Neural progenitor cell (in vitro differentiated cells): Measurements from ENCODE around the gene G3BP2. TPM values are rescaled to one million over a fixed set of nuclear protein-coding genes. Genes with fewer than 3 reads are reported as not detected.
"Not testable (repeated sequence)": the region's sequence is repeated elsewhere in the genome, so short reads cannot be mapped to it uniquely, and the experiment has no call there.

Experiments used
- DNase-seq: peaks from one replicate; pipeline ENCODE4 v3.0.0-alpha.2; 2016; ENCODE audit warnings: low spot score
- H2AFZ ChIP-seq: fragments of 200-600 bp; sonication (generic); replicated peaks from 2 replicates; pipeline ENCODE4 v1.6.1; 2016; ENCODE audit warnings: antibody characterized with exemption
- H3F3A ChIP-seq: fragments of 200-600 bp; sonication (generic); 2 replicates; pipeline ENCODE4 v1.6.1; 2016; ENCODE audit warnings: antibody characterized with exemption, low read depth
- H3K27ac ChIP-seq: fragments of 200-600 bp; sonication (generic); 2 replicates; pipeline ENCODE4 v1.5.1; 2016; ENCODE audit warnings: mild to moderate bottlenecking
- H3K27me3 ChIP-seq: fragments of 200-600 bp; sonication (generic); 2 replicates; pipeline ENCODE4 v1.6.1; 2016; ENCODE audit warnings: mild to moderate bottlenecking, moderate library complexity
- H3K36me3 ChIP-seq: fragments of 200-600 bp; sonication (generic); 2 replicates; pipeline ENCODE4 v1.5.1; 2016
- H3K4me1 ChIP-seq: fragments of 200-600 bp; sonication (generic); 2 replicates; pipeline ENCODE4 v1.6.1; 2016; ENCODE audit warnings: mixed run types
- H3K4me2 ChIP-seq: fragments of 200-600 bp; sonication (generic); 2 replicates; pipeline ENCODE4 v1.6.1; 2016
- H3K4me3 ChIP-seq: fragments of 200-600 bp; sonication (generic); 2 replicates; pipeline ENCODE4 v1.5.1; 2016
- H3K79me2 ChIP-seq: fragments of 200-600 bp; sonication (generic); 2 replicates; pipeline ENCODE4 v1.6.1; 2016; ENCODE audit warnings: low read depth
- H3K9ac ChIP-seq: fragments of 200-600 bp; sonication (generic); 2 replicates; pipeline ENCODE4 v1.6.1; 2016
- H3K9me3 ChIP-seq: fragments of 200-600 bp; sonication (generic); 2 replicates; pipeline ENCODE4 v1.5.1; 2016; ENCODE audit warnings: low read depth
- H4K20me1 ChIP-seq: fragments of 200-600 bp; sonication (generic); 2 replicates; pipeline ENCODE4 v1.6.1; 2016; ENCODE audit warnings: low read depth
- H3K27ac Mint-ChIP-seq: 3 replicates; pipeline ENCODE4 v1.8.0; 2021; ENCODE audit warnings: mixed read lengths
- H3K27me3 Mint-ChIP-seq: 2 replicates; pipeline ENCODE4 v1.8.0; 2022; ENCODE audit warnings: low read depth, mild to moderate bottlenecking, inconsistent platforms, moderate library complexity, mixed read lengths; ENCODE audit not compliant: insufficient read depth
- H3K36me3 Mint-ChIP-seq: 3 replicates; pipeline ENCODE4 v1.8.0; 2021; ENCODE audit warnings: mixed read lengths
- H3K4me1 Mint-ChIP-seq: 3 replicates; pipeline ENCODE4 v1.8.0; 2021; ENCODE audit warnings: mixed read lengths
- H3K4me3 Mint-ChIP-seq: 3 replicates; pipeline ENCODE4 v1.8.0; 2021; ENCODE audit warnings: mild to moderate bottlenecking, moderate library complexity, mixed read lengths
- H3K9me3 Mint-ChIP-seq: 3 replicates; pipeline ENCODE4 v1.8.0; 2020; ENCODE audit warnings: mixed read lengths
- CTCF ChIP-seq: fragments of 200-600 bp; sonication (generic); IDR thresholded peaks from 2 replicates; pipeline ENCODE4 v1.5.1; 2017; ENCODE audit warnings: antibody characterized with exemption, mild to moderate bottlenecking
- EZH2 ChIP-seq: fragments of 200-600 bp; sonication (generic); IDR thresholded peaks from 2 replicates; pipeline ENCODE4 v1.6.1; 2017; ENCODE audit warnings: antibody characterized with exemption, mild to moderate bottlenecking, moderate library complexity
- EZH2phosphoT487 ChIP-seq: fragments of 200-600 bp; sonication (generic); IDR thresholded peaks from 2 replicates; pipeline ENCODE4 v1.6.1; 2017; ENCODE audit warnings: antibody characterized with exemption
- total RNA-seq: library from RNA; depleted of rRNA; stranded (reverse); fragments of >200 nt; gene quantifications from 2 replicates; pipeline ENCODE4 v1.2.3, GENCODE V29; 2015; ENCODE audit warnings: low replicate concordance

The G3BP2 gene
- total RNA-seq: 218 and 241 TPM in 2 replicates

- H4K20me1 ChIP-seq: peaks cover 48% of the 10 kb centered on the region
- H3K27ac Mint-ChIP-seq: peak within 1 kb of the TSS; percentile 96
- peak; percentile 99 for DNase-seq
- H3K4me1 ChIP-seq: peaks cover 35% of the 10 kb centered on the region
- no peaks in the 10 kb centered on the region for H3K9me3 ChIP-seq
- H3K4me3 ChIP-seq: peak within 1 kb of the TSS; percentile 90
- peaks cover 3% of the 10 kb centered on the region for H3K27me3 Mint-ChIP-seq
- no peaks in the 10 kb centered on the region for H3K36me3 ChIP-seq
- H2AFZ ChIP-seq: peak within 1 kb of the TSS; percentile 60
- peak within 1 kb of the TSS; percentile 93 for H3K4me2 ChIP-seq
- H3K9ac ChIP-seq: peak within 1 kb of the TSS; percentile 88
- no peaks in the 10 kb centered on the region for H3K27me3 ChIP-seq
- peak within 1 kb of the TSS; percentile 98 for H3K4me3 Mint-ChIP-seq
- no peak for TF ChIP-seq CTCF
- no peak for TF ChIP-seq EZH2phosphoT487
- no peak for TF ChIP-seq EZH2
- peaks cover 28% of the 10 kb centered on the region for H3F3A ChIP-seq
- H3K9me3 Mint-ChIP-seq: no peaks in the 10 kb centered on the region
- peaks cover 73% of the 10 kb centered on the region for H3K79me2 ChIP-seq
- peaks cover 39% of the 10 kb centered on the region for H3K4me1 Mint-ChIP-seq
- H3K36me3 Mint-ChIP-seq: no peaks in the 10 kb centered on the region
- peak within 1 kb of the TSS; percentile 98 for H3K27ac ChIP-seq
These were observed at the start of gene G3BP2 for GRCh38 chr4:75673027-75673958. Gene G3BP2, minus strand, starts transcription at chr4:75673411. Its CDS starts 11,386 bp downstream, at chr4:75662025.

GRCh38 chr4:75722417-75722816 is 49.2 kb upstream of the G3BP2 start:
- Mint-ChIP-seq H3K4me1 (peaks cover 31% of the 10 kb centered on the region), H3K36me3 (peaks cover 11% of the 10 kb centered on the region), H3K4me3 (no peak overlapping the region), H3K27ac (no peak overlapping the region), H3K27me3 (peaks cover 6% of the 10 kb centered on the region), H3K9me3 (no peaks in the 10 kb centered on the region)
- Histone ChIP-seq H3K4me1 (peaks cover 26% of the 10 kb centered on the region), H3F3A (peaks cover 21% of the 10 kb centered on the region), H3K79me2 (peaks cover 64% of the 10 kb centered on the region), H3K27me3 (no peaks in the 10 kb centered on the region), H3K9ac (no peak overlapping the region), H3K36me3 (no peaks in the 10 kb centered on the region), H3K4me2 (peak overlapping the region; percentile 99), H3K9me3 (no peaks in the 10 kb centered on the region), H4K20me1 (peaks cover 12% of the 10 kb centered on the region), H3K27ac (no peak overlapping the region), H3K4me3 (peak overlapping the region; percentile 87), H2AFZ (no peak overlapping the region)
- TF ChIP-seq CTCF: no peak
- TF ChIP-seq EZH2: no peak
- TF ChIP-seq EZH2phosphoT487: no peak
- no peak for DNase-seq

- H3K4me1 ChIP-seq: peaks cover 11% of the 10 kb centered on the region
- no peaks in the 10 kb centered on the region for H3K36me3 ChIP-seq
- H3K36me3 Mint-ChIP-seq: peaks cover 17% of the 10 kb centered on the region
- no peak overlapping the region for H3K4me3 ChIP-seq
- no peaks in the 10 kb centered on the region for H3K9me3 ChIP-seq
- H3K4me1 Mint-ChIP-seq: peaks cover 23% of the 10 kb centered on the region
- peaks cover 52% of the 10 kb centered on the region for H3K79me2 ChIP-seq
- no peak overlapping the region for H3K4me3 Mint-ChIP-seq
- peaks cover 2% of the 10 kb centered on the region for H3K27me3 Mint-ChIP-seq
- no peak overlapping the region for H3K4me2 ChIP-seq
- TF ChIP-seq EZH2phosphoT487: no peak
- H3K27ac ChIP-seq: no peak overlapping the region
- no peaks in the 10 kb centered on the region for H3F3A ChIP-seq
- no peak overlapping the region for H2AFZ ChIP-seq
- no peaks in the 10 kb centered on the region for H3K9me3 Mint-ChIP-seq
- H3K27me3 ChIP-seq: no peaks in the 10 kb centered on the region
- no peak for DNase-seq
- H3K27ac Mint-ChIP-seq: no peak overlapping the region
- no peaks in the 10 kb centered on the region for H4K20me1 ChIP-seq
- H3K9ac ChIP-seq: no peak overlapping the region
These were observed 45.3 kb upstream of the G3BP2 start for GRCh38 chr4:75718529-75718928.

GRCh38 chr4:75717408-75717807 is 44.2 kb upstream of the G3BP2 start:
- DNase-seq: no peak
- no peak overlapping the region for H3K4me3 ChIP-seq
- peaks cover under 1% of the 10 kb centered on the region for H3K4me1 ChIP-seq
- Mint-ChIP-seq H3K27ac (no peak overlapping the region), H3K9me3 (no peaks in the 10 kb centered on the region), H3K4me3 (no peak overlapping the region), H3K4me1 (peaks cover 15% of the 10 kb centered on the region), H3K36me3 (peaks cover 17% of the 10 kb centered on the region), H3K27me3 (peaks cover 2% of the 10 kb centered on the region)
- H3K9ac ChIP-seq: no peak overlapping the region
- H3K4me2 ChIP-seq: no peak overlapping the region
- H3K9me3 ChIP-seq: no peaks in the 10 kb centered on the region
- no peaks in the 10 kb centered on the region for H3K27me3 ChIP-seq
- H3K36me3 ChIP-seq: no peaks in the 10 kb centered on the region
- peaks cover 48% of the 10 kb centered on the region for H3K79me2 ChIP-seq
- no peaks in the 10 kb centered on the region for H3F3A ChIP-seq
- no peaks in the 10 kb centered on the region for H4K20me1 ChIP-seq
- TF ChIP-seq EZH2phosphoT487 (no peak), CTCF (no peak), EZH2 (no peak)
- H2AFZ ChIP-seq: no peak overlapping the region
- no peak overlapping the region for H3K27ac ChIP-seq

GRCh38 chr4:75716054-75716453 is 42.8 kb upstream of the G3BP2 start:
- H3K27me3 Mint-ChIP-seq, H3K27me3 ChIP-seq, H3K27ac Mint-ChIP-seq, H3K4me1 ChIP-seq, H4K20me1 ChIP-seq, H3K27ac ChIP-seq, H3K36me3 ChIP-seq, H3K9me3 Mint-ChIP-seq, H3K4me3 Mint-ChIP-seq, H3K9me3 ChIP-seq, H3K4me3 ChIP-seq, H3F3A ChIP-seq, H2AFZ ChIP-seq, H3K9ac ChIP-seq, DNase-seq, H3K4me2 ChIP-seq: not testable (repeated sequence)
- H3K79me2 ChIP-seq: peaks cover 47% of the 10 kb centered on the region
- Mint-ChIP-seq H3K4me1 (peaks cover 11% of the 10 kb centered on the region), H3K36me3 (peaks cover 14% of the 10 kb centered on the region)
